Inferior parietal cortex (tissue), 1 donor: ENCODE data around the gene TPRN.

Source experiments
- DNase-seq: peaks from one replicate; pipeline ENCODE4 v3.0.0-alpha.2; 2016; ENCODE audit errors: extremely low spot score

Gene TPRN

DNA sequence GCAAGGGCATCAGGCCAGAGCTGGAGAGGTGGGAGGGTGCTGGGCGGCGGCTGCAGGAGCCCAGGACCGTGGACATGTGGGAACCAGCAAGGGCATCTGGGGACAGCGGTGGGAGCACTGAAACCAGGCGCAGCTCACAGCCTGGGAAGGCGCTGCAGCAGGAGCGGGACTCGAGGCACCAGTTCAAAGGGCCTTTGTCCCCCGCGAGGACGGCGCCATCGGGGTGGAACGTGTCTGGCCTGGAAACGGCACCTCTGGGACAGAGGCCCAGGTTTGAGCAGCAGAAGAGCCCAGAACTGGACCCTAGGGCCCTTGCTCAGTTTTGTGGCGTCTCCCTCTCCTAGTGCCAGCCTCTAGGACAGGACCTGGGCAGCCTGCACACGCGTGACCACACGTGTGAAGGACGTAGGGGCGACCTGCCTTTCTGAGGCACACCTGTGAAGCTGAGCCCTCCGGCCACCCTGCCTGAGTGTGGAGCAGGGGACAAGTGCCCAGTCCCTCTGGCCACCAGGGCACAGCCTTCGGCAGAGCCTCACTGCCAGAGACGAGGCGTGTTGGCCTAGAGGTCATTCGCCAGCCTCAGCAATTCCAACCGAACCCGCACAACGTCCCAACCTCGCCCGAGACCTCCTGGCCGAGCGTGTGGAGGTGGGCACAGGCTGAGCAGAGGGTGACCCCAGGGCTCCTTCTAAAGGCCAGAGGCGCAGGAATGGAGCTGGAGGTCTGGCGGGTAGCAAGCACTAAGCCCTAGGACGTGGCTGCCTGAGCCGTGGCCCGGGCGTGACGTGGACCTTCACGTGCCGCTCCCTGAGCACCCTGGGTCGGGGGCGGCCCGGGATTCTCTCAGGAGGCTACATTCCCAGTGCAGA lies 26.5 kb downstream of the TPRN start:
- no peak for DNase-seq

- DNase-seq: no peak
Observed at GRCh38 chr9:137172901-137173795, 27.4 kb downstream of the TPRN start.

DNA sequence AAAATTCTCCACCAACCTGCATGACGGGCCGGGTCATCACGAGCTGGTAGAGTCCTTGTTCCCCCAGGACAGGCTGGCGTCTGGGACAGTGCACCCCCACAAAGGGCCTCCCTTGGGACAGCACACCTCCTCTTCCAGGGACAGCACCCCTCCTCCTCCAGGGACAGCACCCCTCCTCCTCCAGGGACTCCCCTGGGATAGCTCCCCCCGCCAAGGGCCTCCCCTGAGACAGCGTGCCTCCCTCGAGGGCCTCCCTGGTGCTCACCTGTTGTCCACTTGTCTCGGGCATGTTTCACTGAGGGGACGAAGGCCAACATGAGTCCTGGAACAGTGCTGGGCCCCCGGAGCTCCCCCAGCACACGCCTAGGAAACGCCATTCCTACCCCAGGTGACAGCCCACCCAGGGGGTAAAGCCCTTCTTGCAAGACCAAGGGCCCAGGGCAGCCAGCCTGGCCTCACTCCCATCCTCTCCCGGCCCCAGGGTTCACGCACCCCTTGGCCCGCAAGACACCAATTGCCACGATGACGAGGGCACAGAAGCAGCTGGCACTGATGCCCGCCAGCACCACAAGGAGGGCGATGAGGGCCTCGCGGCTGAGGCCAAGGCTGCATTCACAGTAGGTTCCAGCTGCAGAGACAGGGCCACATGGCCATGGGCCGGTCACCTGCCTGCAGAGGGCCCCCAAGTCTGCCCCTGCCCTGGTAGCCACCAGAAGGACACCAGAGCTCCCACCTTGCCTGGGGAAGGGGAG lies 29.2 kb downstream of the TPRN start:
- no peak for DNase-seq

DNA sequence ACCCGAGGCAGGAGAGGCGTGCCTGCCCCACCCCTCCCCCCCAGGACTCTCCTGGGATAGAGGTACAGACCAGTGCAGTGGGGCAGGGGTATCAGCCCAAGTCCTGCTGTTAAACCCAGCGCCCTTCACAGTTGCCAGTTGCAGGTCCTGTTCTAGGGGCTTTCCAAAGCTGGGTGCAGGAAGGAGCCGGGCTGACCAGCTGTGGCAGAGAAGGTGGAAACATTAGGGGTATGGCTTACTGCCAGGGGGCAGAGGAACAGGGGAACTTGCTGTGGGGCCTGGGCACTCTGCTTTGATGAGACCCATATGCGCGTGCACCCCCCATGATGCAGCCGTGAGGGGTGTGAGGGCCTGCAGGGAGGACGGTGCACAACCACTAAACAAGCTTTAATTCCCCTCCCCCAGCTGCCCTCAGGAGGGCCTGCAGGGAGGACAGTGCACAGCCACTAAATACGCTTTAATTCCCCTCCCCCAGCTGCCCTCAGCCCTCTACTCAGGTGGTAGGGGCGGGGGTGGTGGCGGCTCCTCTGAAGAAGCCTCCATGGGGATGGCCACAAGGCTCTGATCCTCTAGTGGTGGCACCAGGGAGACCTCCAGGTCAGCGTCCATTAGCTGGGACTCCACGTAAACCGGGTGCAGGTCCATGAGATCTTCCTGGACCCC lies 29.9 kb downstream of the TPRN start:
- DNase-seq: no peak

GRCh38 chr9:137169896-137170358 lies 30.6 kb downstream of the TPRN start, which contains the start of gene LRRC26:
LRRC26 (minus strand) TSS chr9:137170051; CDS start chr9:137169943, 108 bp downstream.
- DNase-seq: no peak

- no peak for DNase-seq
Observed at GRCh38 chr9:137168904-137169856, 31.4 kb downstream of the TPRN start.

DNA sequence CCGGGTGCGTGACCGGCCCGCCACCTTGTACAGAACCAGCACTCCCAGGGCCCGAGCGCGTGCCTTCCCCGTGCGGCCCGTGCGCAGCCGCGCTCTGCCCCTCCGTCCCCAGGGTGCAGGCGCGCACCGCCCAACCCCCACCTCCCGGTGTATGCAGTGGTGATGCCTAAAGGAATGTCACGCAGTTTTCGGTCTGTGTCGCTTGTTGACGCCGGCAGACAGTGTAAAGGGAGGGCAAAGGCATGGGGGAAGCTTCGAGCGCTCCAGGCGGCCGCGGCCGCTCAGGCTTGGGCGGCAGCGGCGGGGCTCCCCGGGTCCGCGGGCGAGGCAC lies 32.0 kb downstream of the TPRN start:
- no peak for DNase-seq

DNA sequence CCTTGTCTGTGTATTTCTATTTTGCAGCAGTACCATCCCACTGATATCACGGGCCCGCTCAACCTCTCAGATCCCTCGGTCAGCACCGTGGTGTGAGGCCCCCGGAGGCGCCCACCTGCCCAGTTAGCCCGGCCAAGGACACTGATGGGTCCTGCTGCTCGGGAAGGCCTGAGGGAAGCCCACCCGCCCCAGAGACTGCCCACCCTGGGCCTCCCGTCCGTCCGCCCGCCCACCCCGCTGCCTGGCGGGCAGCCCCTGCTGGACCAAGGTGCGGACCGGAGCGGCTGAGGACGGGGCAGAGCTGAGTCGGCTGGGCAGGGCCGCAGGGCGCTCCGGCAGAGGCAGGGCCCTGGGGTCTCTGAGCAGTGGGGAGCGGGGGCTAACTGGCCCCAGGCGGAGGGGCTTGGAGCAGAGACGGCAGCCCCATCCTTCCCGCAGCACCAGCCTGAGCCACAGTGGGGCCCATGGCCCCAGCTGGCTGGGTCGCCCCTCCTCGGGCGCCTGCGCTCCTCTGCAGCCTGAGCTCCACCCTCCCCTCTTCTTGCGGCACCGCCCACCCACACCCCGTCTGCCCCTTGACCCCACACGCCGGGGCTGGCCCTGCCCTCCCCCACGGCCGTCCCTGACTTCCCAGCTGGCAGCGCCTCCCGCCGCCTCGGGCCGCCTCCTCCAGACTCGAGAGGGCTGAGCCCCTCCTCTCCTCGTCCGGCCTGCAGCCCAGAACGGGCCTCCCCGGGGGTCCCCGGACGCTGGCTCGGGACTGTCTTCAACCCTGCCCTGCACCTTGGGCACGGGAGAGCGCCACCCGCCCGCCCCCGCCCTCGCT lies 32.6 kb downstream of the TPRN start:
- no peak for DNase-seq

DNA sequence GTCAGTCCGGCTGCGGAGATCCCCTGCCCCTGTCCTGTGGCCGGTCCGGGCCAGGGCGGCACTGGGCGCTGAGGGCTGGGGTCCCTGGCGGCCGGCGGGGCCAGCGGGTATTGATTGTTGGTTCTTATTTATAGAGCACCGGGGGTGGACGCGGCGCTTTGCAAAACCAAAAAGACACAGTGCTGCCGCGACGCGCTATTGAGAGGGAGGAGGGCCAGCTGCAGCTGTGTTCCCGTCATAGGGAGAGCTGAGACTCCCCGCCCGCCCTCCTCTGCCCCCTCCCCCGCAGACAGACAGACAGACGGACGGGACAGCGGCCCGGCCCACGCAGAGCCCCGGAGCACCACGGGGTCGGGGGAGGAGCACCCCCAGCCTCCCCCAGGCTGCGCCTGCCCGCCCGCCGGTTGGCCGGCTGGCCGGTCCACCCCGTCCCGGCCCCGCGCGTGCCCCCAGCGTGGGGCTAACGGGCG lies 33.2 kb downstream of the TPRN start:
- DNase-seq: no peak

GRCh38 chr9:137166380-137167229 lies 33.9 kb downstream of the TPRN start:
- DNase-seq: no peak

DNA sequence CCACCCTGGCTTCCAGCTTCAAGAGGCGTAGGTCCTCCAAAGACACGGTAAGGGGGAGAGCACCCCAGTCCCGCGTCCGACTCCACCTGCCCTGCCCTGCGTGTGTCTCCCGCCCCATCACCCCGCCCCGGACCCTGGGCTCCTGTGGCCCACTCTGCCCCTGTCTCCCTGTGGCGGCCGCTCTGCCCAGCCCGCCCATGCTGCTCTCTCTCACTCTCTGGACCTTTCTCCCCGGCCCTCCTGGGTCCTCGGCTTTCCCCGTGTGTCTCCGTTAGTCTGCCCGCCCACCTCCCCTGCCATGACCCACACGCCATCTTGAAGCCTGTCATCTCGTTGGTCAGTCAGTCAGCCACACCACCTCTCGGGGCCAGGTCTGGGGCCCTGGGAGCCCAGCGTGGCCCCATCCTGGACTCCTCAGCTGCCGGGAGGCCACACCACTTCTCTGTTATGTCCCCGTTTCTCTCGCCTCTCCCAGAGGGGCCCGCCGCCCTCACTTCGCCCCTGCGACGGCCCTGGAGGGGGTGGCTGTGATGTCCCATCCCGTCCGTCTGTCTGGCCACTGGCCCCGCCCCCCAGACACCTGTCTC lies 35.2 kb downstream of the TPRN start:
- no peak for DNase-seq

- DNase-seq: no peak
Observed at GRCh38 chr9:137164370-137165249, 35.9 kb downstream of the TPRN start.

DNA sequence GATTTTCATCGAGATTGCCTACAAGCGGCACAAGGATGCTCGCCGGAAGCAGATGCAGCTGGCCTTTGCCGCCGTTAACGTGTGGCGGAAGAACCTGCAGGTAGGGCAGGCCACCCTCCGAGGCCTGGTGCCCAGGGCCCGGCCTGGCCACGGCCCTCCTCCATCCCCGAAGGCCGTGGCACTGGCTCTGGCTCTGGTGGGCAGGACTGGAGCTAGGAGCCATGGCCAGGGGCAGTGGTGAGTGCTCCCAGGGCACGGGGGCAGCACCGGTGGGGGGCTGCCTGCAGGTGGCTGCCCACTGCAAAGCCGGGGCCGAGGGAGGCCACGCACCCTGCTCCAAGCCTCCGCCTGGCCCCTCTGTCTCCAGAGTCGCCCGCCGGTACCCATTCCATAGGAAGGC lies 36.7 kb downstream of the TPRN start:
- DNase-seq: no peak

DNA sequence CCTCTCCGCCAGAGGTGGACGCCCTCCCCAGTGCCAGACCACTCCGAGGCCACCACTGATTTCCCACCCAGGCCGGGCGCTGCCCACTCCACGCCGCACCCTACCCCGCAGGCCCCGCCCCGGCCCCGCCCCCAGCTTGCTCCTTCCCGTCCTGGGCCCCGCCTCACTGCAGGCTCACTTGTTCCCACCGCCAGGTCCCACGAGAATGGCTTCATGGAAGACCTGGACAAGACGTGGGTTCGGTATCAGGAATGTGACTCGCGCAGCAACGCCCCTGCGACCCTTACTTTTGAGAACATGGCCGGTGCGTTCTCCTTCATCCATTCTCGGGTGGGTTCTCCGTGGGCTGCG lies 37.2 kb downstream of the TPRN start:
- no peak for DNase-seq

- DNase-seq: no peak
Observed at GRCh38 chr9:137162505-137163364, 37.8 kb downstream of the TPRN start.
